Neural cell (in vitro differentiated cells): ENCODE results near the gene BNC2. TPM values are rescaled to one million over a fixed set of nuclear protein-coding genes. Genes with fewer than 3 reads are reported as not detected.

ENCODE experiments used
- H2AFZ ChIP-seq: fragments of 200-600, 300-800 bp; sonication (generic), shearing (Covaris generic); 2 replicates; pipeline ENCODE4 v1.6.0; 2014; ENCODE audit warnings: low read depth, mild to moderate bottlenecking, antibody characterized with exemption, low read length, moderate library complexity
- H3F3A ChIP-seq: fragments of 200-600 bp; shearing (Covaris generic); 2 replicates; pipeline ENCODE4 v1.6.1; 2016; ENCODE audit warnings: mild to moderate bottlenecking, moderate library complexity, mixed read lengths, antibody characterized with exemption, low read length; ENCODE audit not compliant: insufficient read depth, poor library complexity, severe bottlenecking
- H3K27ac ChIP-seq: fragments of 200-600, 300-800 bp; sonication (generic), shearing (Covaris generic); 2 replicates; pipeline ENCODE4 v1.5.1; 2014; ENCODE audit warnings: mild to moderate bottlenecking, low read length, moderate library complexity
- H3K27me3 ChIP-seq: fragments of 300-800, 200-600 bp; sonication (generic), shearing (Covaris generic); 2 replicates; pipeline ENCODE4 v1.6.0; 2014; ENCODE audit warnings: mild to moderate bottlenecking, low read depth, low read length, moderate library complexity; ENCODE audit not compliant: insufficient read depth
- H3K36me3 ChIP-seq: fragments of 300-800, 200-600 bp; sonication (generic), shearing (Covaris generic); 2 replicates; pipeline ENCODE4 v1.5.1; 2014; ENCODE audit warnings: mild to moderate bottlenecking, antibody characterized with exemption, low read length, moderate library complexity; ENCODE audit not compliant: insufficient read depth
- H3K4me2 ChIP-seq: fragments of 300-800, 200-600 bp; sonication (generic), shearing (Covaris generic); 2 replicates; pipeline ENCODE4 v1.6.0; 2014; ENCODE audit warnings: mild to moderate bottlenecking, low read length
- H3K4me3 ChIP-seq: fragments of 300-800, 200-600 bp; sonication (generic), shearing (Covaris generic); 2 replicates; pipeline ENCODE4 v1.5.1; 2014; ENCODE audit warnings: mild to moderate bottlenecking, low read length, moderate library complexity
- H3K79me2 ChIP-seq: fragments of 200-600 bp; shearing (Covaris generic); replicated peaks from 2 replicates; pipeline ENCODE4 v1.6.0; 2014; ENCODE audit warnings: mild to moderate bottlenecking, low read length, moderate library complexity; ENCODE audit not compliant: insufficient read depth
- H3K9ac ChIP-seq: fragments of 300-800, 200-600 bp; sonication (generic), shearing (Covaris generic); 2 replicates; pipeline ENCODE4 v1.6.1; 2016; ENCODE audit warnings: mild to moderate bottlenecking, low read length, mixed read lengths
- H3K9me2 ChIP-seq: fragments of 200-600 bp; shearing (Covaris generic); 2 replicates; pipeline ENCODE4 v1.6.1; 2016; ENCODE audit warnings: mild to moderate bottlenecking, low read length, mixed read lengths; ENCODE audit not compliant: insufficient read depth
- H3K9me3 ChIP-seq: fragments of 200-600, 300-800 bp; sonication (generic), shearing (Covaris generic); 2 replicates; pipeline ENCODE4 v1.6.1; 2016; ENCODE audit warnings: mild to moderate bottlenecking, mixed run types, low read length, moderate library complexity, mixed read lengths
- H4K20me1 ChIP-seq: fragments of 200-600 bp; shearing (Covaris generic); 2 replicates; pipeline ENCODE4 v1.6.1; 2016; ENCODE audit warnings: mild to moderate bottlenecking, mixed run types; ENCODE audit not compliant: insufficient read depth
- EP300 ChIP-seq: fragments of 450-650 bp; conservative IDR thresholded peaks from 2 replicates; pipeline ENCODE4 v1.6.1; 2014; ENCODE audit warnings: antibody characterized with exemption, mild to moderate bottlenecking, moderate library complexity; ENCODE audit not compliant: poor library complexity, severe bottlenecking
- EZH2 ChIP-seq: fragments of 200-600, 300-800 bp; shearing (Covaris generic), sonication (generic); IDR thresholded peaks from 2 replicates; pipeline ENCODE4 v1.6.1; 2014; ENCODE audit warnings: antibody characterized with exemption, low read length, borderline replicate concordance, mild to moderate bottlenecking; ENCODE audit not compliant: insufficient read depth, poor library complexity, severe bottlenecking
- MXI1 ChIP-seq: fragments of 450-650 bp; conservative IDR thresholded peaks from 2 replicates; pipeline ENCODE4 v1.6.1; 2014; ENCODE audit warnings: antibody characterized with exemption, mild to moderate bottlenecking; ENCODE audit not compliant: poor library complexity, severe bottlenecking
- POLR2AphosphoS5 ChIP-seq: IDR thresholded peaks from 2 replicates; pipeline ENCODE4 v1.6.1; 2012
- RAD21 ChIP-seq: fragments of 450-650 bp; conservative IDR thresholded peaks from 2 replicates; pipeline ENCODE4 v1.6.1; 2014; ENCODE audit warnings: antibody characterized with exemption, mild to moderate bottlenecking, moderate library complexity
- REST ChIP-seq: IDR thresholded peaks from 2 replicates; pipeline ENCODE4 v1.6.1; 2012; ENCODE audit warnings: borderline replicate concordance
- SMC3 ChIP-seq: fragments of 450-650 bp; conservative IDR thresholded peaks from 2 replicates; pipeline ENCODE4 v1.6.1; 2014; ENCODE audit warnings: antibody characterized with exemption, mild to moderate bottlenecking, moderate library complexity; ENCODE audit not compliant: poor library complexity
- TAF1 ChIP-seq: IDR thresholded peaks from 2 replicates; pipeline ENCODE4 v1.6.1; 2012; ENCODE audit warnings: low read depth
- polyA plus RNA-seq: library from polyadenylated mRNA; depleted of rRNA; stranded (reverse); fragments of >200 nt; gene quantifications from 2 replicates; pipeline ENCODE4 v1.2.3, GENCODE V29; 2014
- TF ChIP-seq, protein P1 (sequence below): fragments of 450-650 bp; IDR thresholded peaks from 2 replicates; pipeline ENCODE4 v1.5.1; 2014; ENCODE audit warnings: antibody characterized with exemption, mild to moderate bottlenecking, moderate library complexity; ENCODE audit not compliant: poor library complexity, severe bottlenecking

Gene BNC2
- polyA plus RNA-seq, 1 donor from 2014 or later: 1.3 TPM

GRCh38 chr9:16828340-16829281 lies 41.9 kb downstream of the BNC2 start:
- Histone ChIP-seq H3K4me3 (peak overlapping the region; percentile 52), H2AFZ (no peak overlapping the region), H3K27ac (no peak overlapping the region), H4K20me1 (no peaks in the 10 kb centered on the region), H3F3A (no peaks in the 10 kb centered on the region), H3K27me3 (no peaks in the 10 kb centered on the region), H3K36me3 (no peaks in the 10 kb centered on the region), H3K79me2 (no peaks in the 10 kb centered on the region), H3K9ac (no peak overlapping the region), H3K9me2 (no peaks in the 10 kb centered on the region), H3K4me2 (peak overlapping the region; percentile 21), H3K9me3 (no peaks in the 10 kb centered on the region)
- TF ChIP-seq MXI1: no peak
- peak; percentile 28 for TF ChIP-seq RAD21

GRCh38 chr9:16825971-16826625 lies 44.4 kb downstream of the BNC2 start:
- Histone ChIP-seq H2AFZ (no peak overlapping the region), H3K79me2 (no peaks in the 10 kb centered on the region), H3K36me3 (no peaks in the 10 kb centered on the region), H3F3A (no peaks in the 10 kb centered on the region), H4K20me1 (no peaks in the 10 kb centered on the region), H3K4me3 (no peak overlapping the region), H3K9ac (no peak overlapping the region), H3K9me3 (no peaks in the 10 kb centered on the region), H3K27me3 (no peaks in the 10 kb centered on the region), H3K4me2 (no peak overlapping the region), H3K9me2 (no peaks in the 10 kb centered on the region), H3K27ac (no peak overlapping the region)
- TF ChIP-seq EZH2 (no peak), REST (no peak), EP300 (no peak), MXI1 (no peak), POLR2AphosphoS5 (no peak), TAF1 (no peak), SMC3 (no peak), RAD21 (no peak)
- TF ChIP-seq, protein P1, sequence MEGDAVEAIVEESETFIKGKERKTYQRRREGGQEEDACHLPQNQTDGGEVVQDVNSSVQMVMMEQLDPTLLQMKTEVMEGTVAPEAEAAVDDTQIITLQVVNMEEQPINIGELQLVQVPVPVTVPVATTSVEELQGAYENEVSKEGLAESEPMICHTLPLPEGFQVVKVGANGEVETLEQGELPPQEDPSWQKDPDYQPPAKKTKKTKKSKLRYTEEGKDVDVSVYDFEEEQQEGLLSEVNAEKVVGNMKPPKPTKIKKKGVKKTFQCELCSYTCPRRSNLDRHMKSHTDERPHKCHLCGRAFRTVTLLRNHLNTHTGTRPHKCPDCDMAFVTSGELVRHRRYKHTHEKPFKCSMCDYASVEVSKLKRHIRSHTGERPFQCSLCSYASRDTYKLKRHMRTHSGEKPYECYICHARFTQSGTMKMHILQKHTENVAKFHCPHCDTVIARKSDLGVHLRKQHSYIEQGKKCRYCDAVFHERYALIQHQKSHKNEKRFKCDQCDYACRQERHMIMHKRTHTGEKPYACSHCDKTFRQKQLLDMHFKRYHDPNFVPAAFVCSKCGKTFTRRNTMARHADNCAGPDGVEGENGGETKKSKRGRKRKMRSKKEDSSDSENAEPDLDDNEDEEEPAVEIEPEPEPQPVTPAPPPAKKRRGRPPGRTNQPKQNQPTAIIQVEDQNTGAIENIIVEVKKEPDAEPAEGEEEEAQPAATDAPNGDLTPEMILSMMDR: no peak
